GM21619 (cell line): Measurements from ENCODE around the gene EXOC6B.

Experiments used
- ATAC-seq: cut with Tn5 transposase; IDR thresholded peaks from one replicate; pipeline ENCODE4 v1.9.1; 2021; ENCODE audit not compliant: unreplicated experiment

Gene EXOC6B

DNA sequence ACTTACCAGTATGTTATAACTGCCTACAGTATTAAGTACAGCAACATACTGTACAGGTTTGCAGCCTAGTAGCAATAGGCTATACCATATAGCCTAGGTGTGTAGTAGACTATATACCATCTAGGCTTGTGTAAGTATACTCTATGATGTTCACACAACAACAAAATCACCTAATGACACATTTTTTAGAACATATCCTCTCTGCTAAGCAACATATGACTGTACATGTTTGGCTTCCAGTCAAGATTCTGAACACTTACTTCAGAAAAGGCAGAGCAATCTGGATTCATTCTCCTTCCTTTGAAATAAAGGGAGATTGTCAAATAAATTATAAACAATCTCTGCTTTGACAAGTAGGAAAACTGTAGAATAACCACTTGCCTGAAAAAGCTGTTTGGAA lies 81.8 kb downstream of the EXOC6B start:
- no peak for ATAC-seq

GRCh38 chr2:72743481-72743880 lies 82.4 kb downstream of the EXOC6B start:
- no peak for ATAC-seq

- no peak for ATAC-seq
Measured at GRCh38 chr2:72738096-72738495, 87.7 kb downstream of the EXOC6B start.

DNA sequence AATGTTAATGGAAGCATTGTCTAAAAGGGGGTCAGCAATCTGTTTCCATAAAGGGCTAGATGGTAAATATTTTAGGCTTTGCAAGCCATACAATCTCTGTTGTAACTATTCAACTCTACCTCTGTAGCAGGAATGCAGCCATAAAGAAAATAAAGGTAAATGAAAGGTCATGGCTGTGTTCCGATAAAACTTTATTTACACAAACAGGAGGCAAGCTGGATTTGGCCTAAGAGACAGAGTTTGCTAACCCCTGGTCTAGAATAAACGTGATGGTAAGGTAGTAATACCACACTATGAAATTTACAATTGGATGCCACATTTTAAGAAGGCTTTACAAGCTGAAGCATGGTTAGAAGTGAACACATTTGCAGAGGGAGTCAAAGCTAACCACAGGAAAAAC lies 91.4 kb downstream of the EXOC6B start:
- ATAC-seq = no peak

- ATAC-seq = no peak
Measured at GRCh38 chr2:72731116-72731515, 94.7 kb downstream of the EXOC6B start.

DNA sequence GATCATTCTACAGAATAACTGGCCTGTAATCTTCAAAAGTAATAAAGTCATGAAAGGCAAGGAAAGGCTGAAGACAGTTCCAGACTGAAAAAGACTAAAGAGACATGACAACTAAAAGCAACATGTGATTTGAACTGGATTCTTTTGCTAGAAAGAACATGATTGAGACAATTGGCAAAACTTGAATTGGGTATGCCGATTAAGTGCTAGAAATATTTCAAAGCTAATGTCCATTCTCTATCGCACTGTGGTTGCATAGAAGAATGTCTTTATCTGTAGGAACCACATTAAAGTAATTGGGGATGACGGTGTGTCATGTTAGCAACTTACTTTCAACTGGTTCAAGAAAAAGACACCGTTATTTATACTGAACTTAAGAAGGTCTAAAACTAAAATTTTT lies 98.5 kb downstream of the EXOC6B start:
- no peak for ATAC-seq

GRCh38 chr2:72723769-72724370 lies 102.0 kb downstream of the EXOC6B start:
- ATAC-seq = no peak

DNA sequence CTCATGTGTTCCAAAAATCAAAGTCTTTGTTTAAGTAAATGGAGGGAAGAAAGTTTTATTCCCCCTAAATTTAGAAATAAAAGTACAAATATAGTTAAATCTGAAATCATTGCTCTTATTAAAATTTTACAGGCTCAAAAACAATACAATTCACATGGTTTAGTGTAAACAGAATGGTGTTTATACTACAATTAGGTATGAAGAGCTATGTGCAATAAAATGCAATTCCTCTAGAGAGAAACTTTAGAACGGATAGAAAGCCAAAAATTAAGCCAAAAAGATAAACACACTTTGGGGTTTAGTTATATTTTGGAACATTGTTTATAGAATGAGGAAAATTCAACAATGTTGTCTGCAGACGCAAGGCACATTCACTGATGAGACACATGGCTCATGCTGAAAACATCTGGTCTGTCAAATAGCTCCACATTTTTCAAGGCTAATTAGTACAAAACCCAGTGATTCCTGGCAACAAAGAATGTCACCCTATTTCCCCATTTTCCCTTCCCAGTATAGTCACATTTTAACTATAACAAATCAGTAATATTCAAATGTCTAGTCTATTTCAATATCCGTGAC lies 103.3 kb downstream of the EXOC6B start:
- no peak for ATAC-seq

- ATAC-seq = no peak
Measured at GRCh38 chr2:72719416-72719815, 106.4 kb downstream of the EXOC6B start.

DNA sequence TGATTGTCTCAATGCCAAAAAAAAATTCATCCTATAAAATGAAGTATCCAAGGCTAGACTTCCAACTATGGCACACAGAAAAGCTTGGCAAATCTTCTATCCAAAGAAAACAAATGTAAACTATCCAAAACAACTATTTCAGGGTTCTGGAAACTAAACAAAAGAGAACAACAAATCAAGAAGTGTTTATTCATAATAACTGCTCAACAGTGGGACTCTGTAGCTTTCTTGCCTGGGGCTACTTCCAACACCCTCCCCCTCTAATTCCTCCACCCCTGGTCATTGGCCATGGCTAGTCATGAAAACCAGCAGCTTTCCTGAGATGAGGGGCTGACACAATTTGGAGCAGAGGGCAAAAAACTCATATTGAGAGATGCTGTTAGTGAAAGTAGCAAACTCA lies 107.0 kb downstream of the EXOC6B start:
- ATAC-seq = no peak

GRCh38 chr2:72716601-72717000 lies 109.2 kb downstream of the EXOC6B start:
- no peak for ATAC-seq

- ATAC-seq = no peak
Measured at GRCh38 chr2:72713857-72714256, 112.0 kb downstream of the EXOC6B start.

DNA sequence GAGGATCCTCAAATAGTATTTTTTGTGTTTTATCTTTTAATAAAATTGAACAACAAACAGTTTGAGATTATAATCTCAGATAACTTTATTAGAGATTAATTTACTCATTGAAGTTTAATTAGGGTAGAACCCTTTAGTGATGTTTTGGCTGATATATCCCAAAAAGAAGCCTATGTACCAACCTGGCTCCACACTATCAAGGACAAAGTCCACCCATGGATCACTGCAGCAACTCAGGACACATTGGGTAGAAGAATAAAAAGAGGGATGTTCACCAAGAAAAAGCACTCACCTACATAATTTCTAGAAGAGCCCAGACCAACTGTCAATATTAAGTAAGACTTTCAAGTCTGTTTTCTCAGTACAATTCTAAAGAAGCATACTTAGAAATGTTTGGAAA lies 112.9 kb downstream of the EXOC6B start:
- ATAC-seq = no peak

- ATAC-seq = no peak
Measured at GRCh38 chr2:72712304-72712703, 113.5 kb downstream of the EXOC6B start.

DNA sequence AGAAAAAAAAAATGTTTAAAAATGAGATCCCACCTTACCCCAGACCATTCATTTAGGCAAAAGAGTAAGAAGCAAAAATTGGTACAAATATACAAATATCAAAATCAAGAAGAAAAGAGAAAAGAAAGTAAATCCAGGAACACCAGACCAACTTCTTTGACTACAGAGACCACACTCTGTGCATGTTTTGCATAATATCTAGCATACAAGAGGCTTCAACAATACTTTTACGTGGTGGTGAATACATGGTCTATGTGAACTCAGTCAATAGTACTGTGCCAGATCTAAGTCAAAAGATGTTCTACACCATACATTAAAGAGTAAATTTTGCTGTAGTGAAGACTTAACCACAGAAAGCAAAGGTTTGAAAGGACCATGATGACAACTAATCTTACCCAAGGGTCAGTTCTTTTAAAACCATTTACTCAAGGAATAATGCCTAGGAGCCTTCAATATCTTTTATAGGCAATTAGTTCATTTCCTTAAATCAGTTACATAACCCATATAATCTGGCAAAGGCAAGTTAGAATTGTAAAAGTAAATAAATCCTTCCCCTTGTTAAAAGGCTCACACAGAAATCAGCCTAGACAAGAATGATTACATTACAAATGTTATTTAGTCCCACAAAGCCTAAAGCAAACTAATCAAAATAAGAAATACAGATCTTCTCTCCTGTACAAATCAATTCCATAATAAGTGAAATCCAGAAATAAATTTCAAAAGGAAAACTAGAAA lies 115.2 kb downstream of the EXOC6B start:
- ATAC-seq = no peak

- no peak for ATAC-seq
Measured at GRCh38 chr2:72708236-72708635, 117.6 kb downstream of the EXOC6B start.

GRCh38 chr2:72698300-72698699 lies 127.5 kb downstream of the EXOC6B start:
- no peak for ATAC-seq

DNA sequence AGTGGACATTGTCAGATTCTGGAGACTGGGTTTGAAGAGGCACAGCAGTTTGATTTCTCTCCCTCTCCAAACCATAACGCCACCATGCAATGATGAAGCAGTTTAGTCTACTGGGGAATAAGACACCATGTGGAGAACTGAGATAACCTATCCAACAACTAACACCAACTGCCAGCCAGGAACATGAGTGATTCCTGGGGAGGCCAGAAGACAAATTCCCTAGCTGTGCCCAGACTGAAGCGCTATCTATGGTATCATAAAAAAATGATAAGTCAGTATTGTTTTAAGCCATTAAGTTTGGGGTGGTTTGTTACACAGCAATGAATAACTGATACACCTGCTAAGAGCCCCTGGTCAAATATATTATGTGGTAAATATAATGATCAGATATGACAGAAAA lies 129.3 kb downstream of the EXOC6B start:
- no peak for ATAC-seq

DNA sequence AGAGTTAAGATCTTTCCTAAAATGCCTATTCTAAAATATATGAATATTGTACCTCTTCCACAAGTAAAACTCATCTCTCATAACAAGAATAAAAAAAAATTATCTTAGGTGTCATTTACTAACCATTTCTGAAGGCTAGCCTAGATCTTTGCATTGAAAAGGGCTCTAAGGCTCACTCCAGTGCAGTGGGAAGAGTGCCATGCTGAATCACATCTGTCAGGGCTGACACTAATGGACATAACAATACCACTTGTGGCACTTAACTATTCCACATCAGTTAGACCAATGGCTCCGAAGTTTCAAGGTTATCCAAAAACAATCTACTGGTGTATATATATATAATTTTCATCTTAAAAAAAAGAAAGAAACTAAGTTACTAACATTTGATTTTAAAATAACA lies 130.2 kb downstream of the EXOC6B start:
- no peak for ATAC-seq

GRCh38 chr2:72694715-72695496 lies 130.9 kb downstream of the EXOC6B start:
- no peak for ATAC-seq

- ATAC-seq = no peak
Measured at GRCh38 chr2:72689579-72690195, 136.1 kb downstream of the EXOC6B start.
